Peyer's patch (tissue), 4 donors: ENCODE measurements around the gene PPT2.

Experiments used
- POLR2A ChIP-seq, 2 donors: fragments of 450-650 bp; IDR thresholded peaks; one replicate each; pipeline ENCODE4 v1.5.1; 2017; ENCODE audit warnings: antibody characterized with exemption in 2 of 2, mild to moderate bottlenecking in 2 of 2, moderate library complexity in 2 of 2
- TF ChIP-seq, protein P1 (sequence below), 6 experiments: fragments of 450-650 bp in 4 of 6; fragments of 200-600 bp in 2 of 6; sonication (generic) in 1 of 6; IDR thresholded peaks; one replicate each; pipeline ENCODE4 v1.5.1; 2017 to 2019; ENCODE audit warnings: antibody characterized with exemption in 6 of 6, mild to moderate bottlenecking in 3 of 6, moderate library complexity in 1 of 6

DNA sequence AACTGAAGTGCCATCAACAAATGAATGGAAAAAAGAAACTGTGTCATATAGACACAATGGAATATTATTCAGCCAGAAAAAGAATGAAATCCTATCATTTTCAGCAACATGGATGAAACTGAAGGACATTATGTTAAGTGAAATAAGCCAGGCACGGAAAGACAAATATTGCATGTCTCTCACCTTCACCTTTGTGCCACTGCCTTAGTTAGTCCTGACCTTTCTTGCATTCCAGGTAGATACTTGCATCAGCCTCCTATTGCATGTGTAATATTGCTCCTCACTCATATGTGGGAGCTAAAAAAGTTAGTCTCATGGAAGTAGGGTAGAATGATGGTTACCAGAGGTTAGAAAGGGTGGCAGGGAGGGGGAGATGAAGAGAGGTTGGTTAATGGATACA lies 55.1 kb downstream of the PPT2 start:
- TF ChIP-seq, protein P1, sequence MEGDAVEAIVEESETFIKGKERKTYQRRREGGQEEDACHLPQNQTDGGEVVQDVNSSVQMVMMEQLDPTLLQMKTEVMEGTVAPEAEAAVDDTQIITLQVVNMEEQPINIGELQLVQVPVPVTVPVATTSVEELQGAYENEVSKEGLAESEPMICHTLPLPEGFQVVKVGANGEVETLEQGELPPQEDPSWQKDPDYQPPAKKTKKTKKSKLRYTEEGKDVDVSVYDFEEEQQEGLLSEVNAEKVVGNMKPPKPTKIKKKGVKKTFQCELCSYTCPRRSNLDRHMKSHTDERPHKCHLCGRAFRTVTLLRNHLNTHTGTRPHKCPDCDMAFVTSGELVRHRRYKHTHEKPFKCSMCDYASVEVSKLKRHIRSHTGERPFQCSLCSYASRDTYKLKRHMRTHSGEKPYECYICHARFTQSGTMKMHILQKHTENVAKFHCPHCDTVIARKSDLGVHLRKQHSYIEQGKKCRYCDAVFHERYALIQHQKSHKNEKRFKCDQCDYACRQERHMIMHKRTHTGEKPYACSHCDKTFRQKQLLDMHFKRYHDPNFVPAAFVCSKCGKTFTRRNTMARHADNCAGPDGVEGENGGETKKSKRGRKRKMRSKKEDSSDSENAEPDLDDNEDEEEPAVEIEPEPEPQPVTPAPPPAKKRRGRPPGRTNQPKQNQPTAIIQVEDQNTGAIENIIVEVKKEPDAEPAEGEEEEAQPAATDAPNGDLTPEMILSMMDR (IDR thresholded peaks at IDR 0.05), result no peak
- no peak for TF ChIP-seq POLR2A (IDR thresholded peaks at IDR 0.05)
